Chondrocyte (in vitro differentiated cells): ENCODE data around the gene ZNF638. TPM values are rescaled to one million over a fixed set of nuclear protein-coding genes. Genes with fewer than 3 reads are reported as not detected.
A peak's percentile ranks its signal among the peaks of the same experiment; 100 is the strongest.

Experiments used
- DNase-seq: peaks from one replicate; pipeline ENCODE4 v3.0.0; 2021; ENCODE audit warnings: mixed read lengths, low spot score
- H3K27ac Mint-ChIP-seq: one replicate; pipeline ENCODE4 v1.8.0; 2021; ENCODE audit warnings: mild to moderate bottlenecking, moderate library complexity, mixed read lengths; ENCODE audit not compliant: unreplicated experiment
- H3K27me3 Mint-ChIP-seq: 2 replicates; pipeline ENCODE4 v1.8.0; 2021; ENCODE audit warnings: low read depth, mixed read lengths
- H3K36me3 Mint-ChIP-seq: 2 replicates; pipeline ENCODE4 v1.8.0; 2021; ENCODE audit warnings: low read depth, mixed read lengths
- H3K4me1 Mint-ChIP-seq: 2 replicates; pipeline ENCODE4 v1.8.0; 2021; ENCODE audit warnings: low read depth, mild to moderate bottlenecking, mixed read lengths
- H3K4me3 Mint-ChIP-seq: one replicate; pipeline ENCODE4 v1.8.0; 2021; ENCODE audit warnings: mild to moderate bottlenecking, moderate library complexity, mixed read lengths; ENCODE audit not compliant: unreplicated experiment
- H3K9me3 Mint-ChIP-seq: 2 replicates; pipeline ENCODE4 v1.8.0; 2021; ENCODE audit warnings: low read depth, mixed read lengths
- total RNA-seq: library from RNA; stranded (reverse); gene quantifications from 3 replicates; pipeline ENCODE4 v1.2.1, GENCODE V29; 2021
- TF ChIP-seq, protein P1 (sequence below): fragments of 200-600 bp; sonication (generic); IDR thresholded peaks from 2 replicates; pipeline ENCODE4 v1.5.0; 2021; ENCODE audit warnings: antibody characterized with exemption, mild to moderate bottlenecking, moderate library complexity

The ZNF638 gene
- total RNA-seq, 1 donor from 2014 or later: 79.8 TPM

DNA sequence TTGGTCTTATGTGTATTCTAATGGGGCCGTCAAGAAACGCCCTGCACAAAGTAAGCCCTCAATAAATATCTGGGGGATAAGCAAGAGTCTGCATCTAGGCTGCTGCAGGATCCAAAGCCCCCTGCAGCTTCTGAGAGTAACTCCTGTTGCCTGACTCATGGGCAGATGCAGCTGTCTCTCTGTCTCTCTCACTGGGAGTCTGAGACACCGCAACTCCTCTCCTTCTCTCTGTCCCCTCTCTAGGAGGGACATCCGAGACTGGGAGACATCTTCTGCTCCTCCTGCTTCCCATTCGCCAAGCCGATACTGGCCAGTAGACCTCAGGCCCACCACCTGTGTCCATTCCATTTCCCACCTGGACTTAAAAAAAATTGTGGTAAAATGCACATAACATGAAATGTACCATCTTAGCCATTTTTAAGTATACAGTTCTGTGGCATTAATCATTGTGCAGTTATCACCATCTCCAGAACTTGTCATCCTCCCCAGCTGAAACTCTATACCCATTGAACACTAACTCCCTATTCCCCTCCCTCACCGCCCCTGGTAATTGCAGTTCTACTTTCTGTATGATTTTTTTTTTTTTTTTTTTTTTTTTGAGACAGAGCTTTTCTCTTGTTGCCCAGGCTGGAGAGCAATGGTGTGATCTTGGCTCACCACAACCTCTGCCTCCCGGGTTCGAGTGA is 141.9 kb downstream of the ZNF638 start:
- H3K9me3 Mint-ChIP-seq: no peaks in the 10 kb centered on the region
- no peaks in the 10 kb centered on the region for H3K27me3 Mint-ChIP-seq
- H3K4me1 Mint-ChIP-seq: peaks cover 68% of the 10 kb centered on the region
- H3K36me3 Mint-ChIP-seq: peaks cover 14% of the 10 kb centered on the region
- H3K4me3 Mint-ChIP-seq: no peak overlapping the region
- DNase-seq: no peak
- TF ChIP-seq, protein P1, sequence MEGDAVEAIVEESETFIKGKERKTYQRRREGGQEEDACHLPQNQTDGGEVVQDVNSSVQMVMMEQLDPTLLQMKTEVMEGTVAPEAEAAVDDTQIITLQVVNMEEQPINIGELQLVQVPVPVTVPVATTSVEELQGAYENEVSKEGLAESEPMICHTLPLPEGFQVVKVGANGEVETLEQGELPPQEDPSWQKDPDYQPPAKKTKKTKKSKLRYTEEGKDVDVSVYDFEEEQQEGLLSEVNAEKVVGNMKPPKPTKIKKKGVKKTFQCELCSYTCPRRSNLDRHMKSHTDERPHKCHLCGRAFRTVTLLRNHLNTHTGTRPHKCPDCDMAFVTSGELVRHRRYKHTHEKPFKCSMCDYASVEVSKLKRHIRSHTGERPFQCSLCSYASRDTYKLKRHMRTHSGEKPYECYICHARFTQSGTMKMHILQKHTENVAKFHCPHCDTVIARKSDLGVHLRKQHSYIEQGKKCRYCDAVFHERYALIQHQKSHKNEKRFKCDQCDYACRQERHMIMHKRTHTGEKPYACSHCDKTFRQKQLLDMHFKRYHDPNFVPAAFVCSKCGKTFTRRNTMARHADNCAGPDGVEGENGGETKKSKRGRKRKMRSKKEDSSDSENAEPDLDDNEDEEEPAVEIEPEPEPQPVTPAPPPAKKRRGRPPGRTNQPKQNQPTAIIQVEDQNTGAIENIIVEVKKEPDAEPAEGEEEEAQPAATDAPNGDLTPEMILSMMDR: no peak
- peak overlapping the region; percentile 85 for H3K27ac Mint-ChIP-seq

DNA sequence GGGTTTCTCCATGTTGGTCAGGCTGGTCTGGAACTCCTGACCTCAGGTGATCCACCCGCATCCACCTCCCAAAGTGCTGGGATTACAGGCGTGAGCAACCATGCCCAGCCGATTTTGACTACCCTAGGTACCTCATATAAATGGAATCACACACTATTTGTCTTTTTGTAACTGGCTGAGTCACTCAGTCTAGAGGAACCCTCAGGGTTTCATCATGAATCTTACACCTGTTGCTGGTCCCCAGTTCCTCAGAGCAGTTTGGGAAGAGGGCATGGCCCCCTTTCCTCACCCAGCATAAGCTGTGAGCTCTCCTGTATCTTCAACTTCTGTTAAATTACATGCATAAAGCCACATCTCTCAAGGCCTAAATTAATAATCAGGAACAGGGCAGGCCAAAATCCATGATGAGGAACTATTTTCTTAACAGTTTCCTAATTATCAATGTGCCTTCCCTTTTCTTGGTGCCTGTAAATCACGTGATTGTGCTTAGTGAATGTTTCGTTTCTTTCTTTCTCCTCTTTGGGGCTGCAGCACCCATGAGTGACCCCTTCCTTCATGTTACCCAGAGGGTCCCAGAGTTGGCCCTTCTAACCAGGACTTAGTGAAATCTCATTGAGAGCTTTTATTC is 142.6 kb downstream of the ZNF638 start:
- Mint-ChIP-seq H3K27me3 (no peaks in the 10 kb centered on the region), H3K27ac (peak overlapping the region; percentile 73), H3K36me3 (peaks cover 15% of the 10 kb centered on the region), H3K9me3 (no peaks in the 10 kb centered on the region), H3K4me3 (no peak overlapping the region), H3K4me1 (peaks cover 61% of the 10 kb centered on the region)
- DNase-seq: no peak
- TF ChIP-seq, protein P1: no peak

DNA sequence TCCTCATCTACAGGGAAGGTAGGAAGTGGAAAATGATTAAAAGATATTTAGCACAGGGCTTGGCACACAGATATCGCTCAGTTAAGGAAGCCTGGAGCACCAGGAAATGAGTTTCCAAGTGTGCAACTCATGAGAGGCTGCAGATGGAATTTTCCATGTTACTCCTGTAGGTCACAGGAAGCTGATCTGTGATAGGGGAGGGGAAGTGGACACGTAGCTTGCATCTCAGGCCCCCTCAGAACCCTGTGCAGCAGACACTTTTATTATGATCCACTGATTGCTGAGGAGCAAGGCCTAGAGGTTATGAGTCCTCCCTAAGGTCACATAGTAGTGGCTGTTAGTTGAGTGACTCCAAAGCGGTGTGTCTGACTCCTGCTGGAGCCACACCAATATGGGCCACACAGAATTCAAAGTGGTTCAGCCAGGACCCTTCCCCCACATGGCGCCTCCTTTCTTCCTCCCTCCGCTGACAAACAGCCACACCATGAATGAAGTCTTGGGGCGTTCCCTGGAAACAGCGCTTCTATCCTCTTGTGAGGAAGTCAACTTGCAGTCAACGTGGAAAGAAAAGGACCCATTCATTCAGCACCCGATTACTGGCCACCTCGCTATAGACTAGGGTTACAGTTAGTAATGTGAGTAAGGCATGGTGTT is 143.3 kb downstream of the ZNF638 start:
- H3K27me3 Mint-ChIP-seq: no peaks in the 10 kb centered on the region
- peak overlapping the region; percentile 73 for H3K27ac Mint-ChIP-seq
- H3K4me1 Mint-ChIP-seq: peaks cover 55% of the 10 kb centered on the region
- TF ChIP-seq, protein P1: no peak
- peaks cover 17% of the 10 kb centered on the region for H3K36me3 Mint-ChIP-seq
- DNase-seq: no peak
- H3K4me3 Mint-ChIP-seq: no peak overlapping the region
- no peaks in the 10 kb centered on the region for H3K9me3 Mint-ChIP-seq

DNA sequence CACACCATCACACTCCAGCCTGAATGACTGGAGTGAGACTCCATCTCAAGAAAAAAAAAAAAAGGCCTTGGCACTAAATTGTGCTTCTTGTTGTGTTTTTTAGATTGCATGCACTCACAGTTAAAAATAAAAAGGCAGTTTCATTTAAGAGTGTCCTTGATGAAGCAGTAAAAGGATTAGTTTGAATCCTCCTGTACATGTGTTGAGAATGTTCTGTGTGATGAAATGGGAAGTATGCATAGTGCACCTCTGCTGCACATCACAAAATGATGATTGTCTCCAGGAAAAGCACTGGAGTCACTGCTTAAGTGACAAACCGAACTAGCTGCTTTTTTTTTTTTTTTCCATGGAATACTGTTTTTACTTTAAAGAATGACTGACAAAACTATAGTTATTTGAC is 144.9 kb downstream of the ZNF638 start:
- TF ChIP-seq, protein P1: no peak
- Mint-ChIP-seq H3K27ac (peak overlapping the region; percentile 24), H3K4me3 (no peak overlapping the region), H3K27me3 (no peaks in the 10 kb centered on the region), H3K36me3 (peaks cover 19% of the 10 kb centered on the region), H3K9me3 (no peaks in the 10 kb centered on the region), H3K4me1 (peaks cover 41% of the 10 kb centered on the region)
- no peak for DNase-seq

DNA sequence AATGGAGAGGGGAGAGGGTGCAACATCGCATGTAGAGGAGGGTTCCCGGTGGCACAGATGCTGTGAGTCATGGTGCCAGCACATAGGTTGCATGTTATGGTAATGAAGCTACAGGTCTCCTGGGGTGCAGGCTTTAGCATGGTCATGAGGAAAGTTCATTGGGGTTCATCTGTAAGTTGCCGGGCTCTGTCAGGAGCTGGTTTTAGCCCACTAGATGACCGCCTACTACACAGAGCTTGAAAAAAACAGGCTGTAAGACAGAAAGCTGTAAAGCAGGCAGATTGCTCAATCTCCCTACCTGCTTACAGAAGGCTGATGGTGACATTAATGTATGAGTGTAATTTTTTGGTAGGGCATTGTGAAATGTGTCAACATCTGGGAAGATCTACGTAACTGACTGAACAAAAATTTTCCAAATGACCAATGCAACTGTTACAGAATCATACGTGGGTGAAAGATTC is 145.7 kb downstream of the ZNF638 start:
- Mint-ChIP-seq H3K4me3 (no peak overlapping the region), H3K27ac (peak overlapping the region; percentile 53), H3K4me1 (peaks cover 36% of the 10 kb centered on the region), H3K27me3 (no peaks in the 10 kb centered on the region), H3K9me3 (no peaks in the 10 kb centered on the region), H3K36me3 (peaks cover 23% of the 10 kb centered on the region)
- no peak for DNase-seq
- TF ChIP-seq, protein P1: no peak
